Effector CD8-positive, alpha-beta T cell (primary cell): ENCODE data around the gene HOXA5.

Experiments
- DNase-seq: peaks from one replicate; lab custom pipeline; 2025; lab: John Stamatoyannopoulos, UW

Gene HOXA5

DNA sequence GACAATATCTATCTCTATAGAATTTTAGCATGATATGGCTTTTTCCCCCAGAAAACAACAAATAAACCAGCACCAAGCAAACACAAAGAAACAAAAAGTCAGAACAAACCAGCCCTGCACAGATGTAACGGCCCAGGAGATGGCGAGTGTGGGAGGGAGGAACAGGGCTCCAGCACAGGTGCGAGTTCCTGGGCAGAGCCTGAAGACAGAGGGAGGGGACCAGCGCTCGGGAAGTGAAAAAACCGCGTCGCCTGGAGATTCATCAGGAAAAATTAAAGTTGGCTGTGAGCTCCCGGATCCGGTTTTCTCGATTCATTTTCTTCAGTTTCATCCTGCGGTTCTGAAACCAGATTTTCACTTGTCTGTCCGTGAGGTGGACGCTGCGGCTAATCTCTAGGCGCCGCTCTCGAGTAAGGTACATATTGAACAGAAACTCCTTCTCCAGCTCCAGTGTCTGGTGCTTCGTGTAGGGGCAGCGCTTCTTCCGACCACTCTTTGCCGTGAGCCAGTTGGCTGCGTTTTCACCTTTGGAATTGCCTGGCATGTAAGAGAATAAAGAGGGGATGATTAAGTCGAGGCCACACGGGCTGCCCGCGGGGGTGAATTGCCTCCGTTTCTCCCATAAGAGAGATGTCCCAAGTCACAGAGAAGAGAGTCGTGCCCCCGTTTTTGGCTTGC is 28.3 kb upstream of the HOXA5 start:
- no peak for DNase-seq

DNA sequence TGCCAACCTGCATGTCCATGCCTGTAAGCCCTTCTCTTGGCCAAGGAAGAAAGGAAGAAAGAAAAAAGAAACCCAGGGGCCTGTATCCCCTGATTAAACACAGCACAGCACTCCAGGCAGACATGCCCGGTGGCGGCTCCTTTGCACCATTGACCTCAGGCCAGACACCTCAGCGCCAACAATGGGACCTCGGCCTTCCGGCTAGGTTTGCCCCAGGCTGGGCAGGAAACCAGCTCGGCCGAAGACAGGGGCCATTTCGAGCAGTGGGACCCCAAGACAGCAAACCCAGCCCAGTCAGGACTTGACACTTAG is 27.8 kb upstream of the HOXA5 start:
- DNase-seq, result no peak

DNA sequence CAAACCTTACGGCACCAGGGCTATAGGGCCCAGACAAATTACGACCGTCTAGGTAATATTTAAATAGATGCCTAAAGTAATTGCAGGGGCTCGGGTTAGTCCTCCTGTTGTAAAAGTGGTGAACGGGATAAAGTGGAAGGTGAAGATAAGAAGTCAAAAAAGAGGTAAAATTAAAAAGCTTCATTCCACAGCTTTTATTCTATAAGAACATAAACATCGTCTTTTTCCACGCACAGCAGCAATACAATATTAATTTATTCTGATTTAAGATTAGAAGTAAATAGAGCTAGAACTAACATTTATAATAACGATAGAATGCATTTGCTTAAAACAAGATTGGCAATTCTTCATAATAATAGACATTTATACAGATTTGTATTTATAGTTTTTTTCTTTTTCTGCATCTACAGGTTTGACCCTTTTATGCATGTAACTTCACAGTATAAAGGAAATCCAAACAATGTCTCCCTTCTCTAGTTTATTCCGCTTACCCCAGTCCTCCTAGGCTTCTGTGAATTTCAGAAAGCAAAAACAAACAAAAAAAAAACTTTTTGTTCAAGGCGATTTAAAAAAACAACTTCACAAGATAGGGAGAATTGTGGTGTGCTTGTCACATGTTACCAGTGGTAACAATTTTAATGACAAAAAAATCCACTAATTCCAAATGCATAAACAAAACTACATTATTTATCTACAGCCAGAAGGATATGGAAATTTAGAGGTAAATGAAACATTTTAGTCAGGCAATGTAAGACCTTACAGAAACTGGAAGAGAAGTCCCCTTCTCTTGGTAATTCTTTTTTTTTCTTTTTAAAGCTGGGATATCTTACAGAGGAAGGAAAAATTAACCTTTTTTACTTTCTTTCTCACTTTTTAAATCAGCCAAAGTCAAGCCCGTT is 27.2 kb upstream of the HOXA5 start:
- no peak for DNase-seq

DNA sequence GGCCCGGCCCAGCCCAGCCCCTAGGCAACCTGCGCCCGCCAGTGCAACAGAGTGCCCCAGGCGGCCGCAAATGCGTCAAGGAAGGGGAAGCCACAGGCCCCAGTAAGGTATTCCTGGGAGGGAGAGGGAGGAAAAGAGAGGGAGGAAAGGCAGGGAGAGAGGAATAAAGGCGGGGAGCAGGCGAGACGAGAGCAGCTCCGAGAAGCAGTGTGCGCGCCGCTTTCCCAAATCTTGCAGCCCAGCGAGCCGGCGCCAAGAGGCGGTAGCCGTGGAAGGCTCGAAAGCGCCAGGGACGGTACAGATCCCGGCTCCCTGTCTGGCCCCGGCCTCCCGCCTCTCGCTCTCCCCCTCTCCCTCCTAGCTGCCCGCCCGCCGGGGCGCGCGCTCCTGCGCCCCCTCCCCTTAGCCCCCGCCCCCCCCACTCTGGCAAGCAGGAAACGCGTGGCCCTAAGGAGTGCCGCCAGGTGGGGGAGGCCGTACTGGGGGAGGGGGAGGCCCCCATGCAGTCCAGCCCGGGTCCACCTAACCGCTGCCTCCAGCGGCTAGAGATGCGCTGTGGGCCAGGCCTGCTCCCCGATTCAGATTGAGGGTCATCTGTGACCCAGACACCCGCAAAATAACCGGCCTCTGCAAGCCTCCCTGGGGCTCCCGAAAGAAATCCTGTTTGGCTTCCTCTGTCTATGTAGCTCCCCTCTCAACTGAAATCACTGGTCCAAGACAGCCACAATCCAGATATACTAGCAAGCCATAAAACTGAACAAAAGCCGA is 26.4 kb upstream of the HOXA5 start:
- no peak for DNase-seq

DNA sequence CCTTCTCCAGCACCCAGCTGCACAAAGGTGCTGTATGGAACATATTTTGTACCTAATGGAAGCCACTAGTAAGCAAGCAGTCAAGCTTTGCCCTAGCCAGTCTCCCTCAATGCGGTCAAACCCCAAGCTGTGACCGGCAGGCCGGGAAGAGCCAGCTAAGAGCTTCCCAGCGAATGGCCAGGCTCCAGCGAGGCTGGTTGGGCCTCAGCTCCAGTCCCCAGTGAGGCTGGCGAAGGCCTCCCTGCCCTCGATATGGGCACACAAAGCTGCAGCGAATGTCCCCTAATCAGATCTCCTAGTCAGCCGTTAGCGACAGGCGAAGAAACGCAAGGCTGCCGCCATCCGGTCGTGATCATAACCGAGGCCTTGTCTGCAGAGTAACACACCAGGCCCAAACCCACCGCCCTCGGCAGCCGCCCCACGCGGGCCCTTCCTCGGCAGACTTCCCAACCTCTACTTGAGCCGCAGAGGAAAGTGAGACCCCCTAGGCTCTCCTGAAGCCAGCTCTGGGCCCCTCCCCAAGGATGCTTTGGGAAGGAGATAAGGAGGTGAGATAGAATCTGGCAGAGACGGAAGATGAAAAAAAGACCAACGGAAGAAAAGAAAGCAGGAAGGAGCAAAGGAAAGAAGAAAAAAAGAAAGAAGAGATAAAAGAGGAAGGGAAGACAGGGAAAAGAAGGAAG is 24.9 kb upstream of the HOXA5 start:
- no peak for DNase-seq

DNA sequence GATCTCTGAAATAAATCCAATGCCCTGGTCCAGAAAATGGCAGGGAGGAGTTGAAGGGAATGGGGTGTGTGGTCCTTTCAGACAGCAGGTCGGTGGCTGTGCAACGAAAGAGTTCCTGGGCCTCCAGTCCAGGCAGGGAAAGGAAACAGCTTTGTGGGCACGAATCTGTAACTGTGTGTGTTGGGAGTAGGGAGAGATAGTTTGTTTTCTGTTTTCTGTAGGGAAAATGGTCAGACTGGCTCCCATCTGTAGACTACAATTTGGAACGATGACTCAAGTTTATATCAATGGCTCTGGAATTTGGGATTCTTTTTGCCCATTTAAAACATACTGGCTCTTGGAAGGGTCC is 24.4 kb upstream of the HOXA5 start:
- no peak for DNase-seq

DNA sequence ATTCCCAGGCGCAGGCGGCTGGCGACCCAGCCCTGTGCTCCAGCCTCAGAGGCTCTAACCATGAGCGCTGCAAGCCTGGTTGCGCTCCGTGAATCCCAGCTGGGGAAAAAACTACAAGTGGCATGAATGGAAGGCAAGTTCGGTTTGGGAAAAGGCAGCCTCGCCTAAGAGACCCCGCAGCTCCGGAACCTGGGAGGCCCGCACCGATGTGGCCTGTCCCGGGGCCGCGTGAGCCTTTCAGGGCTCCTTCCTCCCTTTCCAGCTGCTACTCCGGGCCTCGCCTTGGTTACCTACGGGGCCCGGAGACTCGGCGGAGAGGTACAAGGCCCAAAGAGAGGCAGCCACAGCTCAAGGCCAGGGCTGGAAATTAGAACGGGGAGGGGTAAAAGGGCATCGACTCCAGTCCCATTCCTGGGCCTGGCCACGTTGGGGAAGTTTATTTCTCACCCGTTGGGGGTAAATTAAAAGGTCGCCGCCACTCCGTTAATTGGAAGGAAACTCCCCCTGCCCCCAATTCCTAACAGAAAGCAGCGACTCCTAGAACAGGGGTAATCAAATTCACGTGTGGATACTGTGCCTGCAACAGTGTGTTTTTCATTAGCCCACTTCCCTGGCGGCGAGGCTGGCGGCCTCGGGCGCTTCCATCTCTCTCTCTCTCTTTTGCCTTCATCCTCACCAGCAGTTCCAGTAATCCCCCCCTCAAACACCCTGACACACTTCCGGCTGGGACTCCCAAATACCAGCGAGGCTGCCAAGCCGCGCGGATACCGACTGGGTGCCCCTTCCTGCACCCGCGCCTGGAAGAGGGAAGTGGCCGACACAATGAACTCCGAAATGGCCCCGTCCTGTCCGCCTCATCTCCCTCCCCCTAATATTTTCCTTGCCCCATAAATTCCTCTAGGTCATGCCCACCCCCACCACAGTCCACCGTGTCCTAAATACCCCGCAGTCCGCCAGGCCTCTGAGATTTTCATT is 23.3 kb upstream of the HOXA5 start:
- no peak for DNase-seq

DNA sequence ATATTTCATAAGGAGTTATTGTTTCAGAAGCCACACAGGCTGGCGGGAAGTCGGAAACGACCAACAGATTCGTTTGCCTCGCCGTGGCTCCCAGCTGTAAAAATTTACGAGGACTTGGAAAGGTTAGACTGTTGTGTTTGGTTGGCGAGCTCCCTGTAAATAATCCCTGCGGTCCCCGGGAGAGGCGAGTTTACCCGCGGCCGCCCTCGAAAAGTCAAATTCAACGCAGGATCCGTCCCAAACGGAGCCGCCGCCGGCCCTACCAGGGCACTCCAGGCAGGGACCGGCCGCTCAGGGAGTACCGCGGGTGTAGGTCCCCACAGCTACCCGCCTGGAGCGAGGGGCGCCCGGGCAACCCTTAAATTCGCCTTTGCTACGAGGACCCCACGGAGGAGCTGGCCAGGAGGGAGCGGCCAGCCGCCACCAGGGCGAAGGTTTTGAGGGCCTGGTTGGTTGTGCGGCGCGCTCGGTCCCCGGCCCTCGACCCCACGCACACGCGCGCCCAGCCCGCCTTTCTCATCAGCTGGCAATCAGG is 22.6 kb upstream of the HOXA5 start:
- DNase-seq, result no peak

DNA sequence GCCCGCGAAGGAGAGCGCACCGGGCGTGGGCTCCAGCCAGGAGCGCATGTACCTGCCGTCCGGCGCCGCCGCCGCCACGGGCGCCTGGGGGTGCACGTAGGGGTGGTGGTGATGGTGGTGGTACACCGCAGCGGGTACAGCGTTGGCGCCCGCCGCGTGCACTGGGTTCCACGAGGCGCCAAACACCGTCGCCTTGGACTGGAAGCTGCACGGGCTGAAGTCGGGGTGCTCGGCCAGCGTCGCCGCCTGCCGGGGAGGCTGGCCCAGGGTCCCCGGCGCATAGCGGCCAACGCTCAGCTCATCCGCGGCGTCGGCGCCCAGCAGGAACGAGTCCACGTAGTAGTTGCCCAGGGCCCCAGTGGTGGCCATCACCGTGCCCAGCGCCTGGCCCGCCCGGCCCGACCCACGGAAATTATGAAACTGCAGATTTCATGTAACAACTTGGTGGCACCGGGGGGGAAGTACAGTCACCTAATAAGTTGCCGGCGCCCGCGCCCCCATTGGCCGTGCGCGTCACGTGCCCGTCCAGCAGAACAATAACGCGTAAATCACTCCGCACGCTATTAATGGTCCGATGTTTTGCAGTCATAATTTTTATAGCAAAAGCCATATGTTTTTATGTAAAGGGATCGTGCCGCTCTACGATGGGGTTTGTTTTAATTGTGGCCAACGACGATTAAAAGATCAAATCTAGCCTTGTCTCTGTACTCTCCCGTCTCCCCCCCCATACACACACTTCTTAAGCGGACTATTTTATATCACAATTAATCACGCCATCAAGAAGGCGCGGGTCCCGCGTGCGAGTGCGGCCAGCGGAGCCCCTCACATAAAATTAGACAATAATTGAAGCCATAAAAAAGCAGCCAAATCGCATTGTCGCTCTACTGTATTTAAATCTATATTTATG is 21.9 kb upstream of the HOXA5 start, which contains the start of gene HOXA9:
Gene HOXA9, minus strand, starts transcription at position 449 of the 907 bp plus-strand sequence. Its CDS starts 80 bp downstream, at position 369.
- no peak for DNase-seq

DNA sequence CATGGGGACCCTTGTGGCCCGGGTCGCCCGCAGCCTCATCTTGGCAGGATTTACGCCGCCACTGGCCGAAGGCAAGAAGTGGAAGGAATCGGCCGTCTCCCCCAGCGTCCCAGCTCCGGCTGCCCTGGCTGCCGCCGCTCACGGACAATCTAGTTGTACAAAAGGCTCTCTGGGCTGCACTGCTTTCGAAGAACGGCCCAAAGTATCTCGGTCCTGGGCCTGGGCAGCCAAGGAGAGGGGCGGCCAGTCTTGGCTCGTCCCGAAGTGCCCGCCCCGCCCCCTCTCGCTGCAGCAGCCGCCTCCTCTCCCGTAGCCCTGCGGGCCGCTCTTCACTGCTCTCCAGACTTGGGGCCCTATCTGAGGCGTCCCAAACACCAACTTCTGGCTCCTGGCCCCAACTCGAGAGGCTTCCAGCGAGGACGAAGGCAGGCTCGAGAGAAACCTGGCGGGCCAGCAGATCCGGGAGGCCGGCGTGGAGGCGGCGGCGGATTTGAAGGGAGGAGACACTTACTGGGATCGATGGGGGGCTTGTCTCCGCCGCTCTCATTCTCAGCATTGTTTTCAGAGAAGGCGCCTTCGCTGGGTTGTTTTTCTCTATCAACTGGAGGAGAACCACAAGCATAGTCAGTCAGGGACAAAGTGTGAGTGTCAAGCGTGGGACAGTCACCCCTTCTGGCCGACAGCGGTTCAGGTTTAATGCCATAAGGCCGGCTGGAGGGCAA is 21.0 kb upstream of the HOXA5 start:
- no peak for DNase-seq

DNA sequence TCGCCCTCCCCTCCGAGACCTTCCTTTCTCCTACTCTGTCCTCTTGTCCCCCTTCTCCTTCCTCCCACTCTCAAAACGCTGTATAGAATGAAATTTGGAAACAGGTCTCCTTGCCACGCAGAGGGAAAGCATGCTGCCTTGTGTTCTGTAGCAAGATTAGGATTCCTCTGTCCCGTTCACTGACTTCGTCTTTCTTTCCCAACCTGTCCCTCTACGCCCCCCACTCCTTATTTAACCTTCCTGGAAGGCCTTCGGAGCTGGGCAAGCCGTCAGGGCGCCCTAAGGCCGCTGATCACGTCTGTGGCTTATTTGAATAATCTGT is 20.5 kb upstream of the HOXA5 start:
- no peak for DNase-seq

DNA sequence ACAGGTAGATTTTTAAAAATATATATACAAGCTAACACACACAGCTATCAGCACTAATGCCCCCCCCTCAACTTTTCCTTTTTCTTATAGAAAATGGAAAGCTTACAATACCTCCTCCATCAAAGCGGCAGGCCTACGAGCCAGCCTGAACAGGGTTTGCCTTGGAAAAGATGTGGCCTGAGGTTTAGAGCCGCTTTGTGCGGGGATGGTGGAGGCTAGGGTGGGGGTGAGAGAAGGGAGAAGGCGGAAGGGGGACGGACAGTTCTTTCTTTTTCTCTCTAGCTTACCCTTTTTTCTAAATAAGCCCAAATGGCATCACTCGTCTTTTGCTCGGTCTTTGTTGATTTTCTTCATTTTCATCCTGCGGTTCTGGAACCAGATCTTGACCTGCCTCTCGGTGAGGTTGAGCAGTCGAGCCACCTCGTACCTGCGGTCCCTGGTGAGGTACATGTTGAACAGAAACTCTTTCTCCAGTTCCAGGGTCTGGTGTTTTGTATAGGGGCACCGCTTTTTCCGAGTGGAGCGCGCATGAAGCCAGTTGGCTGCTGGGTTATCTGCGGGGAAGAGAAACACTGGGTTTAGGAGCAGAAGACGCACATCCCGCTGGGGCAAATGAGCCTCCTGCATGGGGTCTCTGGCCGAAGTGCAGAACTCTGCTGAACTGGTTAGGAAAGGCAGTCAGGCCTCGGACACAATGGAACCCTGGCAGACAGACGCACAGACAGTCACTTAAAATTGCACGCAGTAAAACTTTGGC is 20.0 kb upstream of the HOXA5 start:
- DNase-seq, result no peak

DNA sequence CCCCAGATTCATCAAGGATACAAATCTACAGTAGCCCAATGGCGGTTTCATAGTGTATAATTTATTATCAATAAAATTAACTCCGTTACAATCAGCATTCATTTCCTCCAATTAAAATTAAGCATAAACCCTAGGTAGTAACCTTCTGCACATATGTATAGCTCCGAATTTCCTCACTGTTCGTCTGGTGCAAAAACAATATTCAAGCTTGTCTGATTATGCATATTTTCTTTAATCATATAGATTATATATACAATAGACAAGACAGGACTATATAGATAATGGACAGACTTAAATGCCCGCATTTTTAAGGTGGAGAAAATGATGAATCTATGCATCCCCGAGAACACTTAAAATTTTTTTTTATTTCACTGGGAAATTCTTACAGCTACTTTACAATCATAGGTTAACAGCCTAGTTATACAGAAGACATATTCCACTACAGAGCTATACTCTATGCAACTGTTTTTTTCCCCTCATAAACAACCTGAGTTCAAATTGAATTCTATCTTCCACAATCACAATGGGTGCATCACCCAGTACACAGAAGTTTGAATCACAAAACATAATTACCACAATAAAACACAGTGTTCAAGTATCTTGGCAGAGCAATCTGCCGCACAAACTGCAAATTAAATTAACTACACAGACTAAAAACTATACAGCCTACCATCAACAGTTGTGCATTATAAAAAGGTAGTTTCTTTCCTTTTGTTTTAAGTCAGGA is 19.2 kb upstream of the HOXA5 start:
- no peak for DNase-seq

DNA sequence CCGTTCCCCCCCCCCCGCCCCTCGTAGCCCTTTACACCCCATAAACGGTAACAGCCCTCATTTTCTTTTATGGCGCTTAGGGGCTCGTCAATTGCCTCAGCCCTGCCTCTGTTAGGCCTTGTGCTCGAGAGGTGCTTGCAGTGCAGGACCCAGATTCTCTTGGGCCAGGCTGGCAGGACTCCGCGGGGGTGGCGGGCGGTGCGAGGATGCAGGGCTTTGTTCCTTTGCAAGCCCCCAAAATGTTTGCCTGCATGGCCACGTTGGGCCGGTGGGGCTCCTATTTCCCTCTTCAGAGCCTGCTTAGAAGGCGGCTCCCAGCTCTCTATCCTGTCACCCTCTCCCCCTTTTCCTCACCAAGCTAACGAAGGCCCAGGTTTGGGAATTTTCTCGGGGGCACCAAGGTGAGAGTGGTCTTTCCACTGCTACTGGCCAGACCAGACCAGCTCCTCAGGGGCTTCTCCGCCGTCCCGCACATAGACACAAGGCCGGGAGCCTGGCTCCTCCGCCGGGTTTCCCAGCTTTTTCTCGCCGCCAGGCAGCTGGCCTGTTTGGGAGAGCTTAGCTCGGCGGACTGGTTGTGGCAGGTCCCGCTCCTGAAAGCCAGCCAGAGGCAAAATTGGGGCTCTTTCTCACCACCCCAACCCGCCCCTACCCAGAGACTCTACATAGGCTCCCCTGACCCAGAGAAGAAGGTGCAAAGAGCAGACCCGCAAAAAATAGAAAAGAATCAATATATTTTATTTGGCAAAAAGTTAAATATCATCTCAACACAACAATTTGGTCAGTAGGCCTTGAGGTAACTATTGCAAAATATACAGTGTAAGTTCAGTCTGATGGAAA is 18.5 kb upstream of the HOXA5 start:
- no peak for DNase-seq

DNA sequence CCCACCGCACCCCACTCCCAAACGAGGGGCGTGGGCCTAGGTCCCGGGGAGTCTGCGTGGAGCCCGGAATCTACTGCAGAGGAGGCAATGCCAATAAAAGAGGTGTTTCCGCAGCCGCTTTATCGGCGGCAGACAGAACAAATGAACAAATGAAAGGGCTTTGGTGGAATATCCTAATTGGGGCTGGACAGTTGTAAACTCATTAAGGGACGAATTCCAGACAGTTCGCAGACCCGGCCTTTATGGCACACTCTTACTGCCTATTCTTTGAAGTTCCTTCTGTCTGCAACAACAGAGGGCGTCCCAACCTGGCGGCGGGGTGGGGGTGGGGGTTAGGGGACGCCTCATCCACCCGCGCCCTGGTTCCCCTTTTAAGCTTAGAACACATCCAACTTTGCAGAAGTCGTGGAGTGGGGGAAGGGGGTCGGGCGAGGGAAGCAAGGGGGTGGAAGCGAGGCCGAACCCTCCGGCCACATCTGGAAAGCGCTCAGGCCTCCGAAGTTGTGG is 17.8 kb upstream of the HOXA5 start:
- DNase-seq, result no peak

DNA sequence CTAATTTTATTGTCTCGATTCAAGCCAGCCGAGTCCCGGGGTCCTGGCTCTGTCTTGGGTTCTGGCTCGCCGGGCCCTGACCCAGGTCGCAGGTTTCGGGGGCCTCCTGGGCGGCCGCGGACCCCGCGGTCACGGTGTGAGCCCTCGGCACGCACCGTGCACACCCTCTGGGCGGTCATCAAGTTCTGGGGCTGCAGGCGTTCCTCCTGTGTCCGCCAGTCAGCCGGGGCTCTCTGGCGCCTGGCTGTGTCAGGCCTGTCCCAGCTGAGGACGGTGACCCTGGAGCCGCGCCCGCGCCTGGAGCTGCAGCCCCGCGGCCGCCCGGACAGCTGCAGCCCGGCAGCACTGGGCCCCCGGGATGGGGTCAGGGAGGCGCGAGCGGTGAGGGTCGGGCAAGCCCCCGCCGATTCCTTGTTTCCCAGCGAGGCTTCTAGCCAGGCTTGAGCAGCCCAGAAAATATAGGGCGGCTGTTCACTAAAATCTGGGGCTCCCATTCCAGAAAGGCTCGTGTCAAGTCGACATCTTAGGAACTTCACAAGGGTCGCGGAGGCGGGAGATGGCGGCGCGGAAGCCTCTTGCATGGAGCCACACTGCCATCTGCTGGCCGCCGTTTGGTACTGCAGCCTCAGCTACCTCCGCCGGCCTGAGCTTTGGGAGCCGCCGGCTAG is 17.2 kb upstream of the HOXA5 start:
- peak; percentile 79 for DNase-seq
